Measurements from ENCODE around the gene SYCN.

Gene SYCN

DNA sequence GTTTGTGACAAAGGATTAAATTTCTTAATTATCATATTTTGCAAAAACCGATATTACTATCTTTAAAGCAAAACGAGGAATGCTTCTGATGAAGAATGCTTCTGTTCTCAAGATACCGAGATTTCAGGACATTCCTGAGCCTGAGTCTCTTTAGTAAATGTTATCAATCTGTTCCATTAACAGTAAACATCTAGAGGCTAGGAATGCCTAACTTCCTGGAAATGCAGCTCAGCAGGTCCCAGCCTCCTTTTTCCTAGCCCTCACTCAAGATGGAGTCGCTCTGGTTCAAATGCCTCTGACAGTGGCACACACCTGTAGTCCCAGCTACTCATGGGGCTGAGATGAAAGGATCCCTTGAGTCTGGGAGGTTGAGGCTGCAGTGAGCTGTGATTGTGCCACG, 47.0 kb upstream of the SYCN start:
- no peak overlapping the region for H2BK5ac ChIP-seq (ENCODE audit: low read depth, low read length, poor library complexity, severe bottlenecking)
- peaks cover 10% of the 10 kb centered on the region for H3K4me1 ChIP-seq (ENCODE audit: control insufficient read depth, insufficient read depth, low read depth, low read length)
- no peak overlapping the region for H4K8ac ChIP-seq (ENCODE audit: low read length)
- H3K79me1 ChIP-seq (replicated peaks; ENCODE audit: low read length, poor library complexity, severe bottlenecking), result no peaks in the 10 kb centered on the region
- H3K4me2 ChIP-seq (ENCODE audit: low read length, poor library complexity, severe bottlenecking), result no peak overlapping the region
- H3K14ac ChIP-seq (ENCODE audit: low read length in 2 of 2), result no peak overlapping the region
- H3K9me3 ChIP-seq (ENCODE audit: control insufficient read depth, low read length), result no peaks in the 10 kb centered on the region
- H2AK5ac ChIP-seq (ENCODE audit: low read length, severe bottlenecking), result no peak overlapping the region
- H3K18ac ChIP-seq (ENCODE audit: low read depth in 1 of 2, low read length in 2 of 2), result no peak overlapping the region
- no peak overlapping the region for H3K4me3 ChIP-seq (ENCODE audit: insufficient read depth in 1 of 2, low read depth in 1 of 2, low read length in 2 of 2)
- H3K9ac ChIP-seq (ENCODE audit: low read length), result no peak overlapping the region
- no peak overlapping the region for H2BK12ac ChIP-seq (ENCODE audit: low read length in 2 of 2)
- WGBS, result 69% methylated on average over 2 of the region's 5 CpGs
- H3K27ac ChIP-seq (ENCODE audit: low read length, poor library complexity, severe bottlenecking), result no peak overlapping the region
- H3K27me3 ChIP-seq (ENCODE audit: control insufficient read depth in 1 of 2, insufficient read depth in 1 of 2, low read length in 2 of 2), result peaks cover 70 to 80% of the 10 kb centered on the region in 2 experiments
- no peak overlapping the region for H4K91ac ChIP-seq (ENCODE audit: low read length)
- no peak overlapping the region for H2AFZ ChIP-seq (ENCODE audit: low read depth, low read length)
- no peak overlapping the region for H3K23ac ChIP-seq (ENCODE audit: low read length in 2 of 2)
- H3K36me3 ChIP-seq (ENCODE audit: control insufficient read depth in 1 of 2, insufficient read depth in 2 of 2, low read depth in 1 of 2, low read length in 2 of 2), result no peaks in the 10 kb centered on the region
- no peak overlapping the region for H2BK15ac ChIP-seq (ENCODE audit: low read depth, poor library complexity, severe bottlenecking)
- no peak overlapping the region for H2BK120ac ChIP-seq (ENCODE audit: low read depth, low read length)
- no peak overlapping the region for H3K4ac ChIP-seq (ENCODE audit: low read depth in 1 of 2, low read length in 2 of 2)
- no peak for DNase-seq

DNA sequence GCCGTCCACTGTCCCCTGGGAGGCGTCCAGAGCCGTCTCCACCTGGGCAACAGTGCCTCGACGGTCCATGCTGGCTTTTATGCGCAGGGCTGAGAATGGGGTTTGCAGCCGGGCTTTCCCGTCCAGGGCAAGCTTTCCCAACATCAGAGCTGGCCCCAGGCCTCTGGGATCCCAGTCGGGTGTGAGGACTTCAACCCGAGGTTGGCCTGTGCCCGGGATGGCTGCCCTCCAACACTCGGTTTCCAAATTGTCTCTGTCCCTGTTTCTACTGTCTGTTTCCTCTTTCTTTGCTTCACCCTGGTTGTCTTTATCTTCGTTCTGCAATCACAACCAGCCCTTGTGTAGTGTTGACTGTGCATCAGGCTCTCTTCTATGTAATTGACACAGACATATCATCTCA, 44.7 kb upstream of the SYCN start, which contains the start of gene IFNL4:
Gene IFNL4 (minus strand): TSS at position 51 of the 400 bp plus-strand sequence.
- 65% methylated on average over 12 of the region's 13 CpGs for WGBS
- Histone ChIP-seq H3K14ac (ENCODE audit: low read length in 2 of 2) (no peak within 1 kb of the TSS), H3K79me1 (replicated peaks; ENCODE audit: low read length, poor library complexity, severe bottlenecking) (no peaks in the 10 kb centered on the region), H3K36me3 (ENCODE audit: control insufficient read depth in 1 of 2, insufficient read depth in 2 of 2, low read depth in 1 of 2, low read length in 2 of 2) (no peaks in the 10 kb centered on the region), H4K91ac (ENCODE audit: low read length) (no peak within 1 kb of the TSS), H3K18ac (ENCODE audit: low read depth in 1 of 2, low read length in 2 of 2) (no peak within 1 kb of the TSS), H3K27me3 (ENCODE audit: control insufficient read depth in 1 of 2, insufficient read depth in 1 of 2, low read length in 2 of 2) (peaks cover 62 to 65% of the 10 kb centered on the region in 2 experiments), H2BK120ac (ENCODE audit: low read depth, low read length) (no peak within 1 kb of the TSS), H3K4me1 (ENCODE audit: control insufficient read depth, insufficient read depth, low read depth, low read length) (peaks cover 10% of the 10 kb centered on the region), H3K4me2 (ENCODE audit: low read length, poor library complexity, severe bottlenecking) (no peak within 1 kb of the TSS), H2BK15ac (ENCODE audit: low read depth, poor library complexity, severe bottlenecking) (no peak within 1 kb of the TSS), H3K9me3 (ENCODE audit: control insufficient read depth, low read length) (no peaks in the 10 kb centered on the region), H2BK5ac (ENCODE audit: low read depth, low read length, poor library complexity, severe bottlenecking) (no peak within 1 kb of the TSS), H2AK5ac (ENCODE audit: low read length, severe bottlenecking) (no peak within 1 kb of the TSS), H4K8ac (ENCODE audit: low read length) (no peak within 1 kb of the TSS), H2BK12ac (ENCODE audit: low read length in 2 of 2) (no peak within 1 kb of the TSS), H2AFZ (ENCODE audit: low read depth, low read length) (no peak within 1 kb of the TSS), H3K27ac (ENCODE audit: low read length, poor library complexity, severe bottlenecking) (no peak within 1 kb of the TSS), H3K23ac (ENCODE audit: low read length in 2 of 2) (no peak within 1 kb of the TSS), H3K4me3 (ENCODE audit: insufficient read depth in 1 of 2, low read depth in 1 of 2, low read length in 2 of 2) (no peak within 1 kb of the TSS), H3K9ac (ENCODE audit: low read length) (no peak within 1 kb of the TSS), H3K4ac (ENCODE audit: low read depth in 1 of 2, low read length in 2 of 2) (no peak within 1 kb of the TSS)
- DNase-seq, result no peak

DNA sequence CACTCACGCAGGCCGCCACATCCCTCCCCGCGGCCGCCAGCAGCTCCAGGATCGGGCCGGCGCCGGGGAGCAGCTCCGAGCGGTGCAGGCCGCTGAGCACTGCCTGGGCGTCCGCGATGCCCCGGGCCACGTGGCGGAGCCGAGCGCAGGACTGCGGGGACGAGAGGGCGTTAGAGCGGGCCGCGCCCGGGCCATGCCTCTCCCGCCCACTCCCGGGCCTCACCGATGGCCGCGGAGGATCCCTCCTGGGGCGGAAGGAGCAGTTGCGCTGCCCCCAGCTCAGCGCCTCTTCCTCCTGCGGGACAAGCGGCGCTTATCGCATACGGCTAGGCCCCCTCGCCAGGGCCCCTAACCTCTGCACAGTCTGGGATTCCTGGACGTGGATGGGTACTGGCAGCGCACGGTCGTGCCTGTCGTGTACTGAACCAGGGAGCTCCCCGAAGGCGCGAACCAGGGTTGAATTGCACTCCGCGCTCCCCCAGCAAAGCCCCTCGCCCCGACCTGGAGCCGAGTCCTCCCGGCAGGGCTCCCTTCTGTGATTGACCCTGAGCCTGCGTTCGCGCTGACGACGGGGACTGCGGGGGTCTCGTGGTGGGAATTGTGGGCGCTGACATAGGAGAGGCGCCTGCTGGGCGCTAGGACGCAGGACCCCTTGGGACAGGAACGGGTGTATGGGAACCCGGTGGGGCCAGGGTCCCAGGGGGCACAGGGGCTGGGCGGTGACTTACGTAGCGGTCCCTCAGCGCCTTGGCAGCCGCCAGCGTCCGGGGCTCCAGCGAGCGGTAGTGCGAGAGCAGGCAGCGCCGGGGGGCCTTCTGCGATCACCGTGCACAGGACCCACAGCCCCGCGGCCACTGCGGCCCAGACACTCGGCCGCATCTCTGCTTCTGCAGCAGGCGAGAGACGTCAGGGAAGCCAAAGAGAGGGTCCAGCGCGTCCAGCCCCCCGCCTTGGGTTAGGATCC, 43.9 kb upstream of the SYCN start:
- no peaks in the 10 kb centered on the region for H3K36me3 ChIP-seq (ENCODE audit: control insufficient read depth in 1 of 2, insufficient read depth in 2 of 2, low read depth in 1 of 2, low read length in 2 of 2)
- DNase-seq, result no peak
- H4K8ac ChIP-seq (ENCODE audit: low read length), result no peak overlapping the region
- H2AK5ac ChIP-seq (ENCODE audit: low read length, severe bottlenecking), result no peak overlapping the region
- H3K4me2 ChIP-seq (ENCODE audit: low read length, poor library complexity, severe bottlenecking), result no peak overlapping the region
- no peak overlapping the region for H3K4ac ChIP-seq (ENCODE audit: low read depth in 1 of 2, low read length in 2 of 2)
- no peaks in the 10 kb centered on the region for H3K79me1 ChIP-seq (replicated peaks; ENCODE audit: low read length, poor library complexity, severe bottlenecking)
- no peak overlapping the region for H3K27ac ChIP-seq (ENCODE audit: low read length, poor library complexity, severe bottlenecking)
- no peak overlapping the region for H4K91ac ChIP-seq (ENCODE audit: low read length)
- H3K9me3 ChIP-seq (ENCODE audit: control insufficient read depth, low read length), result no peaks in the 10 kb centered on the region
- H3K4me3 ChIP-seq (ENCODE audit: insufficient read depth in 1 of 2, low read depth in 1 of 2, low read length in 2 of 2), result no peak overlapping the region
- H2BK12ac ChIP-seq (ENCODE audit: low read length in 2 of 2), result no peak overlapping the region
- no peak overlapping the region for H3K9ac ChIP-seq (ENCODE audit: low read length)
- no peak overlapping the region for H3K14ac ChIP-seq (ENCODE audit: low read length in 2 of 2)
- no peak overlapping the region for H2AFZ ChIP-seq (ENCODE audit: low read depth, low read length)
- H2BK5ac ChIP-seq (ENCODE audit: low read depth, low read length, poor library complexity, severe bottlenecking), result no peak overlapping the region
- peaks cover 58 to 61% of the 10 kb centered on the region in 2 experiments for H3K27me3 ChIP-seq (ENCODE audit: control insufficient read depth in 1 of 2, insufficient read depth in 1 of 2, low read length in 2 of 2)
- peaks cover 10% of the 10 kb centered on the region for H3K4me1 ChIP-seq (ENCODE audit: control insufficient read depth, insufficient read depth, low read depth, low read length)
- 20% methylated on average over 89 of the region's 92 CpGs for WGBS
- no peak overlapping the region for H2BK120ac ChIP-seq (ENCODE audit: low read depth, low read length)
- H3K23ac ChIP-seq (ENCODE audit: low read length in 2 of 2), result no peak overlapping the region
- H3K18ac ChIP-seq (ENCODE audit: low read depth in 1 of 2, low read length in 2 of 2), result no peak overlapping the region
- H2BK15ac ChIP-seq (ENCODE audit: low read depth, poor library complexity, severe bottlenecking), result no peak overlapping the region

DNA sequence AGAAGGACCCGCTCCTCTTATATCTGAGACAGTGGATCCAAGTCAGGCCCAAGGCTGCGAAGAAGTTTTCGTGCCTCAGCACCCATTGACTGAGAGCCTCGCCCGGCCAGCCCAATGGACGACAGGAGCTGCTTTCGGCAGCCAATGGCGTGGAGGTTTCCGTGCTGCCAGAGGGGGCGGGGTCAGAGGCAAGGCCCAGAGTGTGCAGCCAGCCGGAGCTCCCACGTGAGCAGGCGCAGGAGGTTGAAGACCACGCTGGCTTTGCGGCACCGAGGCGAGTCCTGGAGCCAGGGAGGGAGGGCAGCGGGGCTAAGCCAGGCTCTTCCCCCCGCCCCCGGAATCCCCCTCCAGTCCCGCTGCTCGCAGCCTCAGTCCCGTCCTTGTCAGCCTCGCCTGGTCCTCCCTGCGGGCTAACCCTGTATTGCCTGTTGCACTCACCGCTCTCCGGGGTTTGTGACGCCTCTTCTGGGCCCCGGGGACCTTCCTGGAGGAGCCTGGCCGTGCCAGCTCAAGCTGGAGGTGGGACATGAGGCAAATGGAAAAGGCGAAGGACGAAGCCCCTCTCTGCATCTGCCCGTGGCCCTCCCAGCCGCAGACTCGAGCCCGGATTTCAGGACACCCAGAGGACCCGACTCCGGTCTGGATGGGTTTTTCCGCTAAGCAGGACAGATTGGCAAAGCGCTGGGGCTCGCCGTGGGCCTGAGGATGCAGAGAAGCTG, 43.0 kb upstream of the SYCN start:
- H2BK5ac ChIP-seq (ENCODE audit: low read depth, low read length, poor library complexity, severe bottlenecking), result no peak overlapping the region
- no peak overlapping the region for H2AFZ ChIP-seq (ENCODE audit: low read depth, low read length)
- H3K14ac ChIP-seq (ENCODE audit: low read length in 2 of 2), result no peak overlapping the region
- H3K36me3 ChIP-seq (ENCODE audit: control insufficient read depth in 1 of 2, insufficient read depth in 2 of 2, low read depth in 1 of 2, low read length in 2 of 2), result no peaks in the 10 kb centered on the region
- no peak overlapping the region for H2BK15ac ChIP-seq (ENCODE audit: low read depth, poor library complexity, severe bottlenecking)
- no peak overlapping the region for H3K4me3 ChIP-seq (ENCODE audit: insufficient read depth in 1 of 2, low read depth in 1 of 2, low read length in 2 of 2)
- no peak overlapping the region for H3K9ac ChIP-seq (ENCODE audit: low read length)
- peaks cover 10% of the 10 kb centered on the region for H3K4me1 ChIP-seq (ENCODE audit: control insufficient read depth, insufficient read depth, low read depth, low read length)
- no peak overlapping the region for H3K23ac ChIP-seq (ENCODE audit: low read length in 2 of 2)
- no peak overlapping the region for H3K27ac ChIP-seq (ENCODE audit: low read length, poor library complexity, severe bottlenecking)
- no peak overlapping the region for H3K4ac ChIP-seq (ENCODE audit: low read depth in 1 of 2, low read length in 2 of 2)
- no peak overlapping the region for H4K8ac ChIP-seq (ENCODE audit: low read length)
- H2BK120ac ChIP-seq (ENCODE audit: low read depth, low read length), result no peak overlapping the region
- H3K18ac ChIP-seq (ENCODE audit: low read depth in 1 of 2, low read length in 2 of 2), result no peak overlapping the region
- H2AK5ac ChIP-seq (ENCODE audit: low read length, severe bottlenecking), result no peak overlapping the region
- no peak overlapping the region for H3K4me2 ChIP-seq (ENCODE audit: low read length, poor library complexity, severe bottlenecking)
- WGBS, result 40% methylated on average over 42 of the region's 42 CpGs
- H3K27me3 ChIP-seq (ENCODE audit: control insufficient read depth in 1 of 2, insufficient read depth in 1 of 2, low read length in 2 of 2), result peaks cover 51 to 53% of the 10 kb centered on the region in 2 experiments
- no peaks in the 10 kb centered on the region for H3K79me1 ChIP-seq (replicated peaks; ENCODE audit: low read length, poor library complexity, severe bottlenecking)
- H2BK12ac ChIP-seq (ENCODE audit: low read length in 2 of 2), result no peak overlapping the region
- no peaks in the 10 kb centered on the region for H3K9me3 ChIP-seq (ENCODE audit: control insufficient read depth, low read length)
- no peak overlapping the region for H4K91ac ChIP-seq (ENCODE audit: low read length)
- no peak for DNase-seq
